Gastrocnemius medialis (tissue), 4 donors: ENCODE data around the gene ANGEL2.

Experiments
- CTCF ChIP-seq, 5 experiments: fragments of 450-650 bp in 3 of 5; fragments of 200-600 bp in 2 of 5; sonication (generic) in 2 of 5; IDR thresholded peaks in 4 of 5; conservative IDR thresholded peaks in 1 of 5; 1 replicate in 4 of 5; 2 replicates in 1 of 5; pipeline ENCODE4 v1.5.1; 2016 to 2019; ENCODE audit warnings: antibody characterized with exemption in 5 of 5, mild to moderate bottlenecking in 3 of 5, moderate library complexity in 3 of 5
- POLR2A ChIP-seq, 2 donors: fragments of 450-650 bp; IDR thresholded peaks; one replicate each; pipeline ENCODE4 v1.6.1; 2017; ENCODE audit warnings: antibody characterized with exemption in 2 of 2, mild to moderate bottlenecking in 2 of 2, moderate library complexity in 2 of 2

GRCh38 chr1:212983482-212983881 lies 32.2 kb downstream of the ANGEL2 start:
- TF ChIP-seq CTCF (IDR thresholded peaks at IDR 0.05 in 4 of 5, conservative IDR thresholded peaks at IDR 0.05 in 1 of 5), result no peak
- no peak for TF ChIP-seq POLR2A (IDR thresholded peaks at IDR 0.05)
